GM21737 (cell line): Measurements from ENCODE around the gene CTTNBP2NL.
"Not testable (repeated sequence)": the region's sequence is repeated elsewhere in the genome, so short reads cannot be mapped to it uniquely, and the experiment has no call there.

ENCODE experiments used
- ATAC-seq: cut with Tn5 transposase; IDR thresholded peaks from one replicate; pipeline ENCODE4 v1.9.1; 2021; ENCODE audit warnings: mild to moderate bottlenecking, moderate library complexity; ENCODE audit not compliant: unreplicated experiment

Gene CTTNBP2NL

DNA sequence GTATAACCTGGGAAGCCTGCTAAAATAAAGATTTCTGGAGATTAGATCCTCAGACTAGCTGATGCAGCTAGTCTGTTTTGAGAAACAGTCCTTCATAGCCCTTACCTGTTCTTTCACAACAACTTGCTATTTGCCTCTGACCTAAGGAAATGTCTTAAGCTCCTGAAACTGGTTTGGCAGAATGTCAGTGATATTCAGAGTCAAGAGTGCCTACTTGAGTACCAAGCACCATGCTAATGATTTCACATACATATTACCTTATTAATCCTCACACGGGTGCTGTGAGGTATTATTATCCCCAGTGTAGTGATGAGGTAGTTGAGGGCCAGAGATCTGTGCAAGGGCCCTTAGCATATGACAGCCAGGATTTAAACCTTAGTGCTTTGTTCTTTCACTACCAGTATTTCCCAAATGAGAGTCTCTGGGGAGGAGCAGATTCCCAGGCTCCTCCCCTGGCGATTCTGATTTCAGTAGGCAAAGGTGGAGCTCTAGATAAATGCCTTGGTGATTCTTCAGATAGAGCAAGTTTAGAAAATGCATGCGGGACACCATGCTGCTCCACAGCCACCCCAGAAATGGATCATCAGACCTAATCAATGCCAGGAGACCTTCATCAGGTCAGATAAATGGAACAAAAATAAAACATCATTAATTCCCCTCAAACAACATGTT is 65.3 kb downstream of the CTTNBP2NL start:
- ATAC-seq = no peak

DNA sequence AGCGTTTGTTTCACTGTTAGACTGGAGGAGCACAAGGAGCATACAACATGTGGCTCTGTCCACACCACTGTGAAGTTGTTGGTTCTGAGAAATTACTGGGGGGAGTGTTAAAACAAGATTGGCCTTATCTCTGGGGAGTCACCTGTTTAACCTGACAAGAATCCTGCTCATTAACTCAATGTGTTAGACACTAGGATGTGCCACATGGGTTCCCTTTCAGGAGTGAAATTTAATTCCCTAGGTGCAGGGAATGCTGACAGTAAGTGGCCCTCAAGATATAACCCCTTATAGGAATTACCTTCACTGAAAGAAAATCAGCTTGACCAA is 66.9 kb downstream of the CTTNBP2NL start:
- no peak for ATAC-seq

DNA sequence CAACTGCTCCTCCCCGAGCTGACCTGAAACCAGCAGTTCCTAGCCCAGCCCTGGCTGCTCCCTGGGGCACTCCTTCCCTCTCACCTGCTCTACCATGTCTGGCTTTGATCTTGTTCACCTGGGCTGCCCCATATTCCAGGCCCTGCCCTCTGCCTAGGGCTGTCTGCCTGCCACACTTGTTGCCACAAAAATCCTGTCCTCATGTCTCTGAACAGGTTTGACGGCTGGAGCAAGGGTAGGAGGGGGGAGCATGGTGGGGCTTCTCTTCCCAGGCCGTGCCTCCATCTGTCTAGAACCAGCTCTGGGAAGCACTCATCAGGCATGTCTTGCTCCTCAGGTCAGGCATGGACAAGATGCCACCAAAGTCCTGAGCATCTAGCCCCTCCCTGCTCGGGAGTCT is 68.5 kb downstream of the CTTNBP2NL start:
- ATAC-seq = no peak

DNA sequence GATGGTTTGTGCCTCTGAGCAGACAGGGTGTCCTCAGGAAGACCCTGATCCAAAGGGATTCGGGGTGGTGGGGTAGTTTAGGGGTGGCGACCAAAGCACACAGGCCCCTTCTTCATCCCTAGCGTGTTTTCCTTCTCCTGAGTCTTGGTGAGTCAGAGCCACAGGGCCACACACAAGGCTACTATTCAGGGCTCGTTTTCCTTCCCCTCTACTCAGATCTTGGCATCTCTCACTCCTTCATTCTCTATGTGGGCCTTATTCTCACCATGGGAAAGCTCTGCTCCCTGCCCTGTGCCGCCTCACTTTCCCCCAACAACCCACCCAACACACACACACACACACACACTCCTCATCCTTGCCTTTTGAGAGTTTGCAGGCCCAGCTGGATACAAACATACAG is 69.1 kb downstream of the CTTNBP2NL start:
- ATAC-seq = no peak

DNA sequence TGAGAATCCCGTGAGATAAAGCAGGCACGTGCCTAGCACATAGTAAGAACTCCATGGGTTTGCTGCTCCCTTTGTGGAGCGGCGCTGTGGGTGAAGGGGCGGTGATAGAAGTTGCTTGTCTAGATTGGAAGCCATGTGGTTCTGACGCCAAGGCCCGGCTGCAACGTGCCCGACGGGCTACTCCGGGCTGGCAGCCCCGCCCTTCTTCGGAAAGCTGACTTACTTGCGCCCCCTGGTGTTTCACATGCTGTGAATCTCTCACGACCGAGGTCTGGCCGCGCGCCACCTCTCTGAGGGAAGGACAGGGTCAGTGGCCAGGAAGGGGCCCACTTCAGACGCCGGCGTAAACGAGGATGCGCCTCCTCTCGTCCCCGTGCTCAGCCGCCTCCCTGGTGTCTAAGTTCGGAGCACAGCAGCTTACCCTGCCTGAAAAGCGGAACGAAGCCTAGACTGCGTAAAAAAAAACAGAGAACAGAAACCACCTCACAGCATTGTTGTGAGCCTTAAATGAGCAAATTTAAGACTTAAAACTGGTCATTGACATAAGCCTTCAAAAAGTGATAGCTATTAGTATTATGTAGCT is 70.2 kb downstream of the CTTNBP2NL start:
- peak; percentile 90 for ATAC-seq

DNA sequence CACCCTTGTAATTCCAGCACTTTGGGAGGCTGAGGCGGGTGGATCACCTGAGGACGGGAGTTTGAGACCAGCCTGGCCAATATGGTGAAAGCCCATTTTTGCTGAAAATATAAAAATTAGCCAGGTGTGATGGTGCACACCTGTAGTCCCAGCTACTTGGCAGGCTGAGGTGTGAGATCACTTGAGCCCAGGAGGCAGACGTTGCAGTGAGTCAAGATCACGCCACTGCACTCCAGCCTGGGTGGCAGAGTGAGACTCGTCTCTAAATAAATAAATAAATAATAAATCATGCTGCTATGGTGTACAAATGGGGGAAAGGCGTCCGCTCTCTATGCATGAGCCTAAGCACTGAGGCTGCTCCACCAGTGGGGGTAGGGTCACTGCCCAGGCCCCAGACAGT is 74.3 kb downstream of the CTTNBP2NL start:
- not testable (repeated sequence) for ATAC-seq

DNA sequence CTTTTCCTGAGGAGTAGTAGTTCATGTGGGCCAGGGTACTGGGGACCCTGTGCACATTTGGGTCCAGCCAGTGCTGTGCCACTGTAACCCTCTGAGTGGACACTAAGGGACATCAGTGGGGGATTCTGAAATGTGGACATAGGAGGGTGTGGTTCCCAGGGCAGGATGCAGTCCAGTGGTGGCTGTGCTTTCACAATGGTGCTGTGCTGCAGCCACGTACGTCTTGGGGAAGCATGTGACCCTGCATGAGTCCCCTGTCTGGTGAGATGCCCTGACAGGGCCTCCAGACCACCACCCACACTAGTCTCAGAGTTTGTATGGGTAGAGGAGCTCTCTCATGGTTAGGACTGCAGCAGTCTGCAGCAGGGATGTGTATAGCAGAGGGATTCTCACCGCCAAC is 75.0 kb downstream of the CTTNBP2NL start:
- no peak for ATAC-seq

DNA sequence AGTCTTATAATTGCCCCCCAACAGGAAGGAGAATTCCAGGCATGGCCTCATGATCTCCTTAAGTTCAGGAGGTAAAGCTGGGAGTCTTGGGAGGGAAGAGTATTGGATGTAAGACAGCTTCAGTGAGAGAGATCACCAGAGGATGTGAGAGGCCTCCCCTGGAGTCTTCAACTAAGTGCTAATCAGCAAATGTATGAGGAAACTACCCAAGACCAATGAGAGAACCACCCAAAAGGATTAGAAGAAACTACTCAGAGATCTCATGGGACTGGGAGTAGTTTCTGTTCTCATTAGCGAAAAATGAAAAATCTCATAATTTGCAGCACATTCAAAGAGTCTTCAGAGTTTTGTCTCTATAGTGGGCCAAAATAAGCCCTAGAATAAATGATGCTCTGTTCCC is 76.1 kb downstream of the CTTNBP2NL start:
- no peak for ATAC-seq

DNA sequence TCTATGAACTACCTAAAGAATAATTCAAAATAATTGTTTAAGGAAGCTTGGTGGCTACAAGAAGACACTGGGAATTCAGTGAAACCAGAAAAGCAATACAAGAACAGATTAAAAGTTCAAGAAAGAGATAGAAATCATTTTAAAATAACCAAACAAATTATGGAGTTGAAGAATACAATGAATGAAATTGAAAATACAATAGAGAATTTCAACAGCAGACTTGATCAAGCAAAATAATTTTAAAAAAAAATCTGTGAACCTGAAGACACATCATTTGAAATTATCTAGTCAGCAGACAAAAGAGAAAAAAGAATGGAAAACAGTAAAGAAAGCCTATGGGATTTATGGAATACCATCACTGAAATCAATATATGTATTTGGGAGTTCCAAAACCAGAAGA is 81.5 kb downstream of the CTTNBP2NL start:
- ATAC-seq = no peak

DNA sequence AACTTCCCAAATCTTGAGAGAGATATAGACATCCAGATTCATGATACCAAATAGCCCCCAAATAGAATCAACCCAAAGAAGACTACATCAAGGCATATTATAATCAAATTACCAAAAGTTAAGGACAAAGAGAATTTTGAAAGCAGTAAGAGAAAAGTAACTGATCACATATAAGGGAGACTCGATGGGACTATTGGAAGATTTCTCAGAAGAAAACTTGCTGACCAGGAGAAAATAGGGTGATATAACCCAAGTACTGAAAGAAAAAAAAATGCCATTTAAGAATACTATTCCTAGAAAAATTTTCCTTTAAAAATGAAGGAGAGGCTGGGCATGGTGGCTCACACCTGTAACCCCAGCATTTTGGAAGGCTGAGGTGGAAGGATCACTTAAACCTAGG is 82.3 kb downstream of the CTTNBP2NL start:
- ATAC-seq = no peak

DNA sequence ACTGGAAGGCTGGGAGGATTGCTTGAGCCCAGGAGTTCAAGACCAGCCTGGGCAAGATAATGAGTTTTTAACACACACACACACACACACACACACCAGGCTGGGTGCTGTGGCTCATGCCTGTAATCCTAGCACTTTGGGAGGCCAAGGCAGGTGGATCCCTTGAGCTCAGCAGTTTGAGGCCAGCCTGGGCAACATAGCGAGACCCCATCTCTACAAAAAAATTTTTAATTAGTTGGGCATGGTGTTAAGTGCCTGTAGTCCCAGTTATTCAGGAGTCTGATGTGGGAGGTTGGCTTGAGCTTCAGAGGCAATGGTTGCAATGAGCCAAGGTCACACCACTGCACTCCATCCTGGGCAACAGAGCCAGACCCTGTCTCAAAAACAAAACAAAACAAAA is 90.0 kb downstream of the CTTNBP2NL start:
- not testable (repeated sequence) for ATAC-seq

DNA sequence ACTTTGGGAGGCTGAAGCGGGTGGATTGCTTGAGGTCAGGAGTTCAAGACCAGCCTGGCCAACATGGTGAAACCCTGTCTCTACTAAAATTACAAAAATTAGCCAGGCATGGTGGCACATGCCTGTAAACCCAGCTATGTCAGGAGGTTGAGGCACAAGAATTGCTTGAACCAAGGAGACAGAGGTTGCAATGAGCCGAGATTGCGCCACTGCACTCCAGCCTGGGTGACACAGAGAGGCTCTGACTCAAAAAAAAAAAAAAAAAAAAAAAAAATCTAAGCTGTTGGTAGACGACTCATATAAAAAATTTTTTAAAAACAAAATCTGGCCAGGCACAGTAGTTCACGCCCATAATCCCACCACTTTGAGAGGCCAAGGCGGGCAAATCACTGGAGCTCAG is 91.7 kb downstream of the CTTNBP2NL start:
- ATAC-seq = not testable (repeated sequence)

DNA sequence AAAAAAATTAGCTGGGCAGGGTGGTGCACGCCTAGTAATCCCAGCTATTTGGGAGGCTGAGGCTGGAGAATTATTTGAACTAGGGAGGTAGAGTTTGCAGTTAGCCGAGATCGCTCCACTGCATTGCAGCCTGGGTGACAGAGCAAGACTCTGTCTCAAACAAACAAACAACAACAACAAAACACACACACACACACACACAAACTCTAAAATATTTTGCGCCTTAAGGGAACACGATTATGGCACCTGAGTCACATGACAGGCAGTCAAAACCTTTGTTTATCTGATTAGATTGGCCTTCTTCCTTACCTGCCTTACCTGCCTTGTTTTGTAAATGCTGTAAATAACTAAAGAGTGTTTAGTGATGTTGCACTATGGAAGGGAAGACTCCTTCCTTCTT is 92.1 kb downstream of the CTTNBP2NL start:
- no peak for ATAC-seq

DNA sequence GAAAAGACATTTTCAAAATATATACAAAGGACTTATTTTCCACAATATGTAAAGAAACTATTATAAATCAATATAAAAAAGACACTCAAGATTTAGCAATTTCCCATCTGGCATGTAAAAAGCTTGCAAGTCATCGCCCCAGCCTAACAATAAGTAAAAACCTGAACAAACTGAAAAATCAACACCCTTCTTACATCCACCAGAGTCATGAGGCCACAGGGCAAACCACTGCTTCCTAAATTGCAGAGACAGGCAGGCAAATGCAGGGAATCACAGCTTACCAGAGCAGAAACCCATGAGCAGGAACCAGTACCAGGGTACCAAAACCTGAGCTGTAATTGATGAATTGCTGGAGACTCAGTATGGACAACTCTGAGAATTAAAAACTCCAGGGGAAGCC is 96.1 kb downstream of the CTTNBP2NL start:
- ATAC-seq = no peak

DNA sequence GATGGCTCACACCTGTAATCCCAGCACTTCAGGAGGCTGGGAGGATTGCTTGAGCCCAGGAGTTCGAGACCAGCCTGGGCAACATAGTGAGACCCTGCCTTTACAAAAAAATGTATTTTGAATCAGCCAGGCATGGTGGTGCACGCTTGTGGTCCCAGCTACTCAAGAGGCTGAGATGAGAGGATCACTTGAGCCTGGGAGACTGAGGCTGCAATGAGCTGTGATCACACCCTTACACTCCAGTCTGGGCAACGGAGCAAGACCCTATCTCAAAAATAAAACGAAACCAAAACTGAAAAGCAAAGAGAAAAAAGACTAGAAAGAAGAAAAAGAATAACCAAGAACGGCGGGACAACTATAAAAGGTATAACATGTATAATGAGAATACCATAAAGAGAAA is 97.3 kb downstream of the CTTNBP2NL start:
- no peak for ATAC-seq

DNA sequence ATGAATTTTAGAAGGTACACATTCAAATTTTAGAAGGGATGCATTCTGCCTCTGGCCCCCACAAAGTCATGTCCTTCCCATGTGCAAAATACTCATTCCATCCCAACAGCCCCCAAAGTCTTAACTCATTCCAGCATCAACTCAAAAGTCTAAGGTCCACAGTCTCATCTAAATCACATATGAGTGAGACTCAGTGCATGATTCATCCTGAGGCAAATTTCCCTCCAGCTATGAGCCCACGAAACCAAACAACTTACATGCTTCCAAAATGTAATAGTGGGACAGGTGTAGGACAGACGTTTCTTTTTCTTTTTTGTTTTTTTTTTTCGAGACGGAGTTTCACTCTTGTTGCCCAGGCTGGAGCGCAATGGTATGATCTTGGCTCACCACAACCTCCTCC is 100.3 kb downstream of the CTTNBP2NL start:
- no peak for ATAC-seq

DNA sequence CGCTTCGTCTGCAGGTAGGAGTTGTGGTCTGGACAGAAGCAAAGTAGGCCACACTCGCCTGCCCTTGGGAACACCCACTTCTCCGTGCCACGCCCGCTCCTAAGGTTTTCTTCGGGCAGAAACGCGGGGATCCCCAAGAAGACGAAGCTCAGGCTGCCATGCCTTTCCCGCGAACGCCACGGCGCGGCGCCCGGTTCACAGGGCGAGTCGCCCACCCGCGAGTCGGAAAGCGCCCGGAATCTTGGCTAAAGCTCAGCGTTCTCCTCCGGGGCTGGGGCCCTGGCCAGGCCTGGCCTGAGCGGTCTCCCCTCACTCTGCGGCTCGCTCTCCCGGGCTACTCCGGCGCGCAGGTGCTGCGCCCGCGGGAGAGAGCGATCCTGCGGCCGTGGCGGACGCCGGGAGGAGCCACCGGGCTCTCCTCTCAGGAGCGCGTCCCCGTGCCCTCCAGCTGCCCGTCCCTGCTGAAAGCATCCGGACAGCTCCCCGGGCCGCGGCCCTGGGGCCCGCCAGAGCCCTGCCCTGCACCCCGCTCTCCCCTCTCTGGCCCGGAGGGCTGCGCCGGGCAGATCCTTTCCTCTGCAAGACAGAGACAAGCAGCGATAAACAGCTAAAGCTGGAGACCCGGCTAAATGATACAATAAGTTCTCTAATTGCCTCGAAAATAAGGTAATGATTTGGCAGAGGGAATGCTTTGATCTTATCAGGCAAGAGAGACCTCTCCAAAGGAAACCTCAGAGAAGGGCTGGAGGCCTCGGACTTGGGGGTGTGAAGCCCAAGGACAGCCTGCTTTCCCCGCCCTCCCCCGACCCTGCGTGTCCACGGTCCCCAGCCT is 106.0 kb downstream of the CTTNBP2NL start:
- ATAC-seq = no peak

DNA sequence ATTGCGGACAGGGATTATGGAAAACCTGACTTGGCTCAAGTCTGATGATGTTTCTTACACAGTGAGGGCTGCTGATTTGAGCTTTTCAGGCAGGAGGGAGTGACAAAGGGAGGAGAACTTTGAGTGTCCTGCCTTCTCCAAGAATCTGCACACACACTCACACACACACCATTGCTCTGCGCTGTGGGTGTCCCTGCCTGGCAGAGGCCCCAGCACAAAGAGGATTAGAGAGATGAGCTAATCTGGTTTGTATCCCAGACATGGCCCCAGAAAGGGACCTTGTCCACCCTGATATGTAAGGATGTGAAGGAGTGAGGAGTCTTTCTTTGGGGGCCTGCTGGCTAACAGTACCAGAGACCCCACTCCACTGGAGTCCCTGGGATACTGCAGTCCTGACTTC is 106.8 kb downstream of the CTTNBP2NL start:
- no peak for ATAC-seq

DNA sequence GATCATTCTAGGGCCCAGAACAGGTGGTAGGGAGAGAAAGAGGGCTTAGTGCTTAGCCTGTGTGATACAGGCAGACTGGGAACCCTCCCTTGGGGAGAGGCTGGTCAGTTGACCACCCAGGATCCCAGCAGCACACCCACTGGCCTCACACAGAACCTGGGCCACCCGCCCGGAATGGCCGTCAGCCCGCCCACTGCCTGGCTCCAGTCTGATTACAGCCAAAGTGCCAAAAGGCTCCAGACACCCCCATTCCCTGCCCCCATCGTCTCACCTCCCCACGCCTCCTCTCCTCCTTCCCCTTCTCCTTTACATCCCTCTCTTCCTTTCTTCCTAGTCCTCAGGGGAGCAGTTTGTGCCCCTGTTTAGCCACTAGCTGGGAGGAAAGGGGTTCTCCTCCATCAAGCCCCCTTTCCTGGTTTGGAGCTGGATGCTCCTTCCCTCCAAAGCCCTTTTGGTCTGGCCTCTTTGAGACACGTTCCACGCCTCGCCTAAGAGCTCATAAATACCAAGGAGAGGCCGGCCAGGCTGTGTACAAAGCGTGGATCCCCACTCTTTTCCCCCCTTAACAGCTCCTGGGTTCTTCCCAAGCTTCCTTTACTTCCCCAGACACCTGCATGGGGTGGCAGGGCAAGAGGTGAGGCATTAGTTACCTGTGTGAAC is 108.1 kb downstream of the CTTNBP2NL start:
- ATAC-seq = no peak

DNA sequence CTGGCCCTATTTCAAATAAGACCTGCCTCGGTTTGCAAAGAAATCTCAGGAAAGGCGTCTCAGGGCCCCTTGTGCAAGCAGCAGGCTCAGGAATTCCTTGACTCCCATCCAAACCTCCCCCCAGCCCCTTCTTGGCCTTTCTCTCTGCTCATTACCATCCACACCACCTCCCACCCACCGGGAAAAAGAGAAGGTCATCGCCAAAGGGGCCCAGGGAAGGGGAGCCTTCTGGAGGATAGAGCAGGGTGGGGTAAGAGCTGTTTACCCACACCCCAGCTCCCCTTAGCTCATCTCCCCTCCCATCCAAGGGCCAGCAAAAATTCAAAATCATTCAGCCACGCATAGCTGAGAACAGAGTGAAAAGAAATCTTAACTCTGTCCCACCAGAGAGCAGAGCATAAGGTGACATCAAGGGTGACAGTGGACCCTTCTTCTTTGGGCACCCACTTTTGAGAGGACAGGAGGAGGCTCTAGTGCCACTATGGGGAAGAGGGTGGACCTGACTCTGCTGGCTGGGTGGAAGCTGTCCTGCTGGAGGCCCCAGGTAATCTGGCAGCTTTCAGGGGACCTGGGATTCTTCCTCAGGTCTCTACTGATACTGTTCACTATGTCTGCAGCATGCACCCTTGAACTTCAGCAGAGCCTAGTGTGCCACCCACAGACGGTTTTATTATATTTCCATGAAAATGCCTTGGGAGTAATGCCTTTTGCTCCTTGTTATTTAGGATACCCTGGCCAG is 108.8 kb downstream of the CTTNBP2NL start:
- ATAC-seq = no peak

DNA sequence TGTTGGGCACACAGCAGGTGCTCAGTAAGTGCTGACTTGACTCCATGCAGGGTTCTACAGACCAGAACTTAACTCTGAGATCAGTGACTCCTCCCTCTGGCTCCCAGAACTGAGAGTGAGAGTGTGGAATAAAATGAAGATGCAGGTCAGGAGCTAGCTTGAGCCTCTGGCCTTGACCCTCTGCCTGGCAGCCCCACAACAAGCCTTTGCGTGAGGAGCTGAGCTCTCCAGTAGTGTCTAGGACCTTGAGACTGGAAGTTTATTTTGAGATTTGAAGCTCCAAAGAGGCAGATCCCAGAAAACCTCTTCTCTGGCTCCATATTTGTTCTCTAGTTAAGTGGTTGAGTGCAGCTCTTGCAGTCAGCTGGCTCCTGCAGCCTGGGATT is 109.4 kb downstream of the CTTNBP2NL start:
- ATAC-seq = no peak
